Testis (tissue), 2 donors: ENCODE results near the gene MTCL3.

ENCODE experiments used
- POLR2A ChIP-seq: fragments of 450-650 bp; IDR thresholded peaks from one replicate; pipeline ENCODE4 v1.6.1; 2017; ENCODE audit warnings: antibody characterized with exemption, mild to moderate bottlenecking, moderate library complexity
- TF ChIP-seq, protein P1 (sequence below), 3 experiments: fragments of 450-650 bp in 2 of 3; fragments of 200-600 bp in 1 of 3; sonication (generic) in 1 of 3; IDR thresholded peaks; one replicate each; pipeline ENCODE4 v1.5.1; 2016 to 2019; ENCODE audit warnings: antibody characterized with exemption in 3 of 3, mild to moderate bottlenecking in 2 of 3, moderate library complexity in 1 of 3

- TF ChIP-seq, protein P1, sequence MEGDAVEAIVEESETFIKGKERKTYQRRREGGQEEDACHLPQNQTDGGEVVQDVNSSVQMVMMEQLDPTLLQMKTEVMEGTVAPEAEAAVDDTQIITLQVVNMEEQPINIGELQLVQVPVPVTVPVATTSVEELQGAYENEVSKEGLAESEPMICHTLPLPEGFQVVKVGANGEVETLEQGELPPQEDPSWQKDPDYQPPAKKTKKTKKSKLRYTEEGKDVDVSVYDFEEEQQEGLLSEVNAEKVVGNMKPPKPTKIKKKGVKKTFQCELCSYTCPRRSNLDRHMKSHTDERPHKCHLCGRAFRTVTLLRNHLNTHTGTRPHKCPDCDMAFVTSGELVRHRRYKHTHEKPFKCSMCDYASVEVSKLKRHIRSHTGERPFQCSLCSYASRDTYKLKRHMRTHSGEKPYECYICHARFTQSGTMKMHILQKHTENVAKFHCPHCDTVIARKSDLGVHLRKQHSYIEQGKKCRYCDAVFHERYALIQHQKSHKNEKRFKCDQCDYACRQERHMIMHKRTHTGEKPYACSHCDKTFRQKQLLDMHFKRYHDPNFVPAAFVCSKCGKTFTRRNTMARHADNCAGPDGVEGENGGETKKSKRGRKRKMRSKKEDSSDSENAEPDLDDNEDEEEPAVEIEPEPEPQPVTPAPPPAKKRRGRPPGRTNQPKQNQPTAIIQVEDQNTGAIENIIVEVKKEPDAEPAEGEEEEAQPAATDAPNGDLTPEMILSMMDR (IDR thresholded peaks at IDR 0.05) = no peak
- TF ChIP-seq POLR2A = no peak
Measured at GRCh38 chr6:127518710-127519468, at the start of gene MTCL3.
